HepG2 (cell line): ENCODE data around the gene SMURF1.

Experiments used
- KAT2B ChIP-seq: fragments of 150-350 bp; IDR thresholded peaks from 2 replicates; pipeline ENCODE4 v1.6.1; 2014; ENCODE audit warnings: low read depth, low read length, borderline replicate concordance
- NFE2L1 ChIP-seq: sonication (generic); formaldehyde crosslinking; IDR thresholded peaks from 2 replicates; pipeline ENCODE4 v1.4.0; 2020; ENCODE audit warnings: missing genetic modification reagents, mild to moderate bottlenecking, borderline replicate concordance
- NFE2L2 ChIP-seq: fragments of 150-350 bp; IDR thresholded peaks from 2 replicates; pipeline ENCODE4 v1.6.1; 2014; ENCODE audit warnings: low read length
- NR2C2 ChIP-seq: sonication (generic); formaldehyde crosslinking; IDR thresholded peaks from 2 replicates; pipeline ENCODE4 v1.4.0; 2020; ENCODE audit warnings: missing genetic modification reagents, mild to moderate bottlenecking, moderate library complexity, borderline replicate concordance
- PHF5A ChIP-seq: IDR thresholded peaks from one replicate; pipeline ENCODE4 v1.6.1; 2018; ENCODE audit warnings: low read depth, missing genetic modification reagents; ENCODE audit not compliant: unreplicated experiment
- SIX4 ChIP-seq: sonication (generic); formaldehyde crosslinking; IDR thresholded peaks from 2 replicates; pipeline ENCODE4 v1.4.0; 2020; ENCODE audit warnings: missing genetic modification reagents
- SUZ12 ChIP-seq: fragments of 150-350 bp; IDR thresholded peaks from 2 replicates; pipeline ENCODE4 v1.6.1; 2014; ENCODE audit warnings: low read depth, low read length
- YY1 ChIP-seq: IDR thresholded peaks from 2 replicates; pipeline ENCODE4 v1.6.1; 2011; ENCODE audit warnings: low read length, low read depth, moderate library complexity, mild to moderate bottlenecking; ENCODE audit not compliant: insufficient read depth, insufficient replicate concordance
- ZNF205 ChIP-seq: IDR thresholded peaks from 2 replicates; pipeline ENCODE4 v1.6.1; 2018; ENCODE audit warnings: missing biosample characterization, missing genetic modification reagents
- TF ChIP-seq, protein P1 (sequence below): sonication (generic); formaldehyde crosslinking; IDR thresholded peaks from 2 replicates; pipeline ENCODE4 v1.5.0; 2020; ENCODE audit warnings: mild to moderate bottlenecking, missing genetic modification reagents, moderate library complexity
- TF ChIP-seq, protein P2 (sequence below): IDR thresholded peaks from 2 replicates; pipeline ENCODE4 v1.6.1; 2016
- TF ChIP-seq, protein P3 (sequence below), 2 experiments: IDR thresholded peaks; 2 replicates each; pipeline ENCODE4 v1.6.1; 2011 to 2012; ENCODE audit warnings: low read length in 2 of 2, borderline replicate concordance in 1 of 2, low read depth in 1 of 2, mild to moderate bottlenecking in 1 of 2, moderate library complexity in 1 of 2

DNA sequence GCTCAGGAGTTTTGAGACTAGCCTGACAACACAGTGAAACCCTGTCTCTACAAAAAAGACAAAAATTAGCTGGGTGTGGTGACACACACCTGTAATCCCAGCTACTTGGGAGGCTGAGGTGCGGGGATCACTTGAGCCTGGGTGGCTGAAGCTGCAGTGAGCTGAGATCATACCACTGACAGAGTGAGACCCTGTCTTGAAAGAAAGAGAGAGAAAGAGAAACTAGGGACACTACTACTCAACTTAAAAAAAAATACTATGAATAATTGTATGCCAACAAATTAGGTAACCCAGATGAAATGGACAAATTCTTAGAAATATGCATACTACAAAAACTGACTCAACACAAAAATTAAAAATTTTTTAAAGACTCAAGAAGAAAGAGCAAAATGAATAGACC lies 28.5 kb downstream of the SMURF1 start:
- no peak for TF ChIP-seq YY1
- no peak for TF ChIP-seq PHF5A (CRISPR knock-in tag)
- TF ChIP-seq, protein P1, sequence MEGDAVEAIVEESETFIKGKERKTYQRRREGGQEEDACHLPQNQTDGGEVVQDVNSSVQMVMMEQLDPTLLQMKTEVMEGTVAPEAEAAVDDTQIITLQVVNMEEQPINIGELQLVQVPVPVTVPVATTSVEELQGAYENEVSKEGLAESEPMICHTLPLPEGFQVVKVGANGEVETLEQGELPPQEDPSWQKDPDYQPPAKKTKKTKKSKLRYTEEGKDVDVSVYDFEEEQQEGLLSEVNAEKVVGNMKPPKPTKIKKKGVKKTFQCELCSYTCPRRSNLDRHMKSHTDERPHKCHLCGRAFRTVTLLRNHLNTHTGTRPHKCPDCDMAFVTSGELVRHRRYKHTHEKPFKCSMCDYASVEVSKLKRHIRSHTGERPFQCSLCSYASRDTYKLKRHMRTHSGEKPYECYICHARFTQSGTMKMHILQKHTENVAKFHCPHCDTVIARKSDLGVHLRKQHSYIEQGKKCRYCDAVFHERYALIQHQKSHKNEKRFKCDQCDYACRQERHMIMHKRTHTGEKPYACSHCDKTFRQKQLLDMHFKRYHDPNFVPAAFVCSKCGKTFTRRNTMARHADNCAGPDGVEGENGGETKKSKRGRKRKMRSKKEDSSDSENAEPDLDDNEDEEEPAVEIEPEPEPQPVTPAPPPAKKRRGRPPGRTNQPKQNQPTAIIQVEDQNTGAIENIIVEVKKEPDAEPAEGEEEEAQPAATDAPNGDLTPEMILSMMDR (CRISPR knock-in tag), result no peak
- no peak for TF ChIP-seq NFE2L1
- no peak for TF ChIP-seq NR2C2 (CRISPR knock-in tag)
- TF ChIP-seq KAT2B, result no peak
- TF ChIP-seq ZNF205 (CRISPR knock-in tag), result no peak
- TF ChIP-seq, protein P2, sequence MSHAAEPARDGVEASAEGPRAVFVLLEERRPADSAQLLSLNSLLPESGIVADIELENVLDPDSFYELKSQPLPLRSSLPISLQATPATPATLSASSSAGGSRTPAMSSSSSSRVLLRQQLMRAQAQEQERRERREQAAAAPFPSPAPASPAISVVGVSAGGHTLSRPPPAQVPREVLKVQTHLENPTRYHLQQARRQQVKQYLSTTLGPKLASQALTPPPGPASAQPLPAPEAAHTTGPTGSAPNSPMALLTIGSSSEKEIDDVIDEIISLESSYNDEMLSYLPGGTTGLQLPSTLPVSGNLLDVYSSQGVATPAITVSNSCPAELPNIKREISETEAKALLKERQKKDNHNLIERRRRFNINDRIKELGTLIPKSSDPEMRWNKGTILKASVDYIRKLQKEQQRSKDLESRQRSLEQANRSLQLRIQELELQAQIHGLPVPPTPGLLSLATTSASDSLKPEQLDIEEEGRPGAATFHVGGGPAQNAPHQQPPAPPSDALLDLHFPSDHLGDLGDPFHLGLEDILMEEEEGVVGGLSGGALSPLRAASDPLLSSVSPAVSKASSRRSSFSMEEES (CRISPR knock-in tag), result no peak
- TF ChIP-seq SIX4, result no peak
- no peak for TF ChIP-seq SUZ12
- TF ChIP-seq NFE2L2, result no peak
- TF ChIP-seq, protein P3, sequence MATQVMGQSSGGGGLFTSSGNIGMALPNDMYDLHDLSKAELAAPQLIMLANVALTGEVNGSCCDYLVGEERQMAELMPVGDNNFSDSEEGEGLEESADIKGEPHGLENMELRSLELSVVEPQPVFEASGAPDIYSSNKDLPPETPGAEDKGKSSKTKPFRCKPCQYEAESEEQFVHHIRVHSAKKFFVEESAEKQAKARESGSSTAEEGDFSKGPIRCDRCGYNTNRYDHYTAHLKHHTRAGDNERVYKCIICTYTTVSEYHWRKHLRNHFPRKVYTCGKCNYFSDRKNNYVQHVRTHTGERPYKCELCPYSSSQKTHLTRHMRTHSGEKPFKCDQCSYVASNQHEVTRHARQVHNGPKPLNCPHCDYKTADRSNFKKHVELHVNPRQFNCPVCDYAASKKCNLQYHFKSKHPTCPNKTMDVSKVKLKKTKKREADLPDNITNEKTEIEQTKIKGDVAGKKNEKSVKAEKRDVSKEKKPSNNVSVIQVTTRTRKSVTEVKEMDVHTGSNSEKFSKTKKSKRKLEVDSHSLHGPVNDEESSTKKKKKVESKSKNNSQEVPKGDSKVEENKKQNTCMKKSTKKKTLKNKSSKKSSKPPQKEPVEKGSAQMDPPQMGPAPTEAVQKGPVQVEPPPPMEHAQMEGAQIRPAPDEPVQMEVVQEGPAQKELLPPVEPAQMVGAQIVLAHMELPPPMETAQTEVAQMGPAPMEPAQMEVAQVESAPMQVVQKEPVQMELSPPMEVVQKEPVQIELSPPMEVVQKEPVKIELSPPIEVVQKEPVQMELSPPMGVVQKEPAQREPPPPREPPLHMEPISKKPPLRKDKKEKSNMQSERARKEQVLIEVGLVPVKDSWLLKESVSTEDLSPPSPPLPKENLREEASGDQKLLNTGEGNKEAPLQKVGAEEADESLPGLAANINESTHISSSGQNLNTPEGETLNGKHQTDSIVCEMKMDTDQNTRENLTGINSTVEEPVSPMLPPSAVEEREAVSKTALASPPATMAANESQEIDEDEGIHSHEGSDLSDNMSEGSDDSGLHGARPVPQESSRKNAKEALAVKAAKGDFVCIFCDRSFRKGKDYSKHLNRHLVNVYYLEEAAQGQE (IDR thresholded peaks at IDR 0.05; ENCODE audit: borderline replicate concordance in 1 of 2, low read depth in 1 of 2, low read length in 2 of 2), result no peak
